GF-D8 (cell line): ENCODE measurements around the gene DCC.
"Not testable (repeated sequence)": the region's sequence is repeated elsewhere in the genome, so short reads cannot be mapped to it uniquely, and the experiment has no call there.

Experiments
- DNase-seq: peaks from one replicate; lab custom pipeline; 2025; lab: John Stamatoyannopoulos, UW

DCC gene

GRCh38 chr18:52352920-52353319 is 12.9 kb downstream of the DCC start:
- no peak for DNase-seq

DNA sequence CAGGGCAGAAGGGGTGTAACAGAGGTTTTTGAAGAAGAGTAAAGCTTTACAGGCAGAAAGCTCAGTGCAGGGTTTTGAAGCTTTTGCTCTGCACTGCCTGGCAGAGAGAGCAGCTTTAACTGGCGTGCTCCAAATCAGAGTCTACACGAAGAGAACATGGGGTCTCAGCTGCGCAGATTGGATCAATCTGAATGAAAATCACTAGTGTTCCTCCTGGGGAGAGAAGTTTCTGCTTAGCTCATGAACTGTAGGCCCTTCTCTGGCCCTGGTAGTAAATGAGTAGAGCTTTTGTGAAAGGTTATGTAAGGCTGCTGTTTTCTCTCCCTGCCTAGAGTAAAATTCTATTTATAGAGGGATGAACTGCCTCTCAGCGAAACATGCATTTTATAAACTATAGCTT is 13.6 kb downstream of the DCC start:
- DNase-seq, result no peak

GRCh38 chr18:52363861-52364260 is 23.9 kb downstream of the DCC start:
- no peak for DNase-seq

GRCh38 chr18:52366851-52367250 is 26.9 kb downstream of the DCC start:
- DNase-seq, result not testable (repeated sequence)

GRCh38 chr18:52367953-52368742 is 28.2 kb downstream of the DCC start:
- no peak for DNase-seq

GRCh38 chr18:52370841-52371240 is 30.8 kb downstream of the DCC start:
- DNase-seq, result no peak

DNA sequence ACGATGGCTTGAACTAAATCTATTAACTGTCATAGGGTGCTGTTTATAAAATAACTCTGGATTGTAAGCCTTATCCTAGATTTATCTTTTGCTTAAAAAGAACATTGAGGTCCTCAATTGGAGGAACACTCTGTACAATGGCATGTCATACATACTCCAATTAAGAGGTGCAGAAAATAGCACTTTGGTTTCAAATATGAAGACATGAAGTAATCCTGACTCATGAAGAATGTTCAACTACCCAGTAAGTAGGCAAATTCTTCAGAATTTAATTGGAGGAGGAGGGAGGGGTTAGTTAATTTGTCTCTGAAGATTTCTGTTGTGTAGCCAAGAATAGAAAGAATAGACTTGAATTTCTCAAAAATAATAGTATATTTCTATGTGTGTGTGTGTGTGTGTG is 36.1 kb downstream of the DCC start:
- no peak for DNase-seq

- no peak for DNase-seq
These were observed 37.1 kb downstream of the DCC start for GRCh38 chr18:52377094-52377493.

DNA sequence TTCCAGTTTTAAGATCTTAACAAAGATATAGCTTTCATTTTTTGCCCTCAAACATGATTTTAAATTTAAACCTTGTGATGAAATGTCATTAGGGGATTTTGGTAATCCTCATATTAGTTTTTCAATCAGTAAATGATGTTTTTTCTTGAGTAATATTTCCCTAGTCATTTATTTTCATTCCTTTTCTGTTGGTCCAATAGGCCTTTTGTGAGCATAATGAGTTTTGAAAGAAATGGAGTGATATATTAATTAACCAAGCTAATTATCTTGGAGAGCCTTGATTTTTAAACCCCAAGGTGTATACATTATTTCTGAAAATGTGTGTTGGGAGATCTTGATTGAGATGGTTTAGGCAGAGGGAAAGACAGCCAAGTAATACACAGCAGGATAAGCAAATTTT is 46.3 kb downstream of the DCC start:
- no peak for DNase-seq

DNA sequence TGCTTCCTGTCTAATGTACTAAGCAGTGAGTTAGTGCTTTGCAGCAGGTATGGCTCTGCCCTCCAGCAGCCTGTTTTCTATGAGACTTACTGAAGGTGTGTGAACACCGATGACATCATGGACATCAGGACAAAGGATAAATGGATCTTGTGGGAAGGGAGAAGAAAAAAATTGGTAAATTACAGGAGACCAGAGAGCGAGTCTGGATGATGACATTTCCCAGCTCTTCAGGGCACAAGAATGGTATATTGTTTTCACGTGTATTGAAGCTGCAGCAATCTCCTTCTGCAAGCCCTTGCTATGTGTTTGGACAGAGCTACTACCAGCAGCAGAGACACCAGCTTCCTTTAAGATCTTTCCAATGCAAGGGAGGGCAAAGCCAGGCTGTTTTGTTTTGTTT is 47.2 kb downstream of the DCC start:
- DNase-seq, result no peak

GRCh38 chr18:52391810-52392559 is 52.0 kb downstream of the DCC start:
- DNase-seq, result no peak

GRCh38 chr18:52394602-52395001 is 54.6 kb downstream of the DCC start:
- DNase-seq, result no peak

DNA sequence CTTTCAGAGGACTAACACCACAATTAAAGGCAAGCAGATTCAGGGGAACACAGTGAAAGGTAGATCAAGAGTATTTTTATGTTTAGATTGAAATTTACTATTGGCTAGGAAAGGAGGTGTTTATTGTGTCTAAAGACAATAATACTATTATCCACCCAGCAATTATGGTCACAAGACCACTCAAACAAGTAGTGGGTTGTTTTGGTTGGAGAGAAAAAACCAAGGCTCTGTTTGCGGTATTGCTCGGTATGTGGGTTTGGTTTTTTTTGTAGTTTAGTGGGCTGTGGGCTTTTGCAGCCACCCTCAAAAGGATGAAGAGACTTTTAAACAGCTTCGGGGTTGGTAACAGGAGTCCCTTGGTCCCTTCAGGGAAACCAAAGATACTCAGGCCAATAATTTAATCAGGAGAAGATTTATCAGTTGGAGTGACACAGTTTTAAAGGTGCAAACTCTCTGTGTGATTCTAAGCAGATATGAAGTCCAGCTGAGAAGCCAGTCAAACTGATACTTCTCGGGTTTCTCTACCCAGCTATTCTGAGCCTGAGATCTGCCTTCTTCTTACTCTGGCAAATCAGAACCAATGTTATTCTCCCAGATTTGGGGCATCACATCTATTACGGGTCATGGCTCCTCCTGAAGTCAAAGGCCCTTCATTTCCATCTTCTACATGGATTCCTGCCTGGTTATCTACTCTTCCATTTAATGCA is 55.3 kb downstream of the DCC start:
- DNase-seq, result no peak

DNA sequence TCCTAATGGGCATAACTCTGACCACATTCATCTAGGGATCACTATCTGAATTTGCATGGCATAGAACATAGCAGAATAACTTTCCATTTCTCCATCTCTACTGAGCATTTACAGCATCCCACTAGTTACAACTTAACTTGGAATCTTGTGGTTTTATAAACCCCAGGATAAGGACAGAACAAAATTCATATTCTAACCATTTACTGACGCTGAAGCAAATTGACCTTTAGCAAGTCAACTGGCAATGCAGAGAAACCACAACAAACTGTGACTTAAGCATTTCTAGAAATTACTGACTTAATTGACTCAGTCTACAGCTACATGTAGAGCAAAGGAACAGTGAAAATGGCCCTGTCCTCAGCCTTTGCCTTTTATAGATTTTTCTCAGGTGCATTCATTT is 61.2 kb downstream of the DCC start:
- no peak for DNase-seq

GRCh38 chr18:52402814-52403213 is 62.8 kb downstream of the DCC start:
- no peak for DNase-seq

DNA sequence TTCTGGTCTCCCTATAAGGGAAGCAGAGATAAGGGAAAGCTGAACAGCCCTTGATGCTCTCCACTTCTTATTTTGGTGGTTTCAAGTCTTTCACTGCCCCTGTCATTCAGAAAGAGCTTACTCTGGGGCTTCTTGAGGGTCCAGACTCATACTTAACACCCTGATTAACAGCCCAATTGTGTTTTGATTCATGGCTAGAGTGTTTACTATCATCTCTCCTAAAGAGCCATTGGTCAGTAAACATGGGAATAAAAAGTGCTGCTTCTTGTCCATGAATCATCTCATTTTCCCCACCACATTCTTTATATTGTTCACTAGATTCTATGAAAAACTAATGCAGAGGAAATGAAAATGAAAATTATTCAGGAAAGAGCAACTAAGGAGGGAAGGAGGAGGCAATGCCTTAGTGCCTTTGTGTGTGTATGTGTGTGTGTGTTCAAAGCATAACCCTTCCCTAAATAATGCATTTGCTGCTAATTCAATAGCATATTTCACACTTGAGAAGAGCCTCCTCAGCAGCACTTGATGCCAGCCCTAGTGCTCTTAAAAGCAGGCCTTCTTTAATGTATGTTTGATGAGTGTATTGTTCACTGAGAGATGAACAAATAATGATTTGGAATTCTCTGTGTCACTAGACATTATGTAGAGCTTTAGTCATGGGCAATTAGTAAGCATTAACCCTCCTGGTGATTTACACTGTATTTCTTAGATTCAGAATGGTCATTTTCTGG is 63.5 kb downstream of the DCC start:
- DNase-seq, result no peak

- no peak for DNase-seq
These were observed 68.9 kb downstream of the DCC start for GRCh38 chr18:52408800-52409302.

GRCh38 chr18:52409727-52410126 is 69.7 kb downstream of the DCC start:
- no peak for DNase-seq

GRCh38 chr18:52415131-52415530 is 75.1 kb downstream of the DCC start:
- DNase-seq, result no peak

GRCh38 chr18:52422985-52423601 is 83.1 kb downstream of the DCC start:
- DNase-seq, result no peak

- no peak for DNase-seq
These were observed 86.0 kb downstream of the DCC start for GRCh38 chr18:52426041-52426440.

- DNase-seq, result no peak
These were observed 86.5 kb downstream of the DCC start for GRCh38 chr18:52426462-52426861.
